NCI-H2029 treated with DMSO at 0.1 percent for 48 hours (cell line): ENCODE results near the gene ATRNL1.
"Not testable (repeated sequence)": the region's sequence is repeated elsewhere in the genome, so short reads cannot be mapped to it uniquely, and the experiment has no call there.

Experiments
- DNase-seq: peaks from one replicate; lab custom pipeline; 2025; lab: John Stamatoyannopoulos, UW

ATRNL1 gene

GRCh38 chr10:115432188-115432819 lies 339.1 kb downstream of the ATRNL1 start:
- DNase-seq: peak; percentile 15

GRCh38 chr10:115436999-115437398 lies 343.8 kb downstream of the ATRNL1 start:
- no peak for DNase-seq

GRCh38 chr10:115441907-115442545 lies 348.9 kb downstream of the ATRNL1 start:
- DNase-seq: no peak

GRCh38 chr10:115456812-115457211 lies 363.6 kb downstream of the ATRNL1 start:
- DNase-seq: no peak

- DNase-seq: no peak
Observed at GRCh38 chr10:115483294-115483693, 390.1 kb downstream of the ATRNL1 start.

GRCh38 chr10:115491526-115492140 lies 398.5 kb downstream of the ATRNL1 start:
- no peak for DNase-seq

- no peak for DNase-seq
Observed at GRCh38 chr10:115503546-115503945, 410.4 kb downstream of the ATRNL1 start.

- no peak for DNase-seq
Observed at GRCh38 chr10:115514895-115515294, 421.7 kb downstream of the ATRNL1 start.

GRCh38 chr10:115525141-115525540 lies 432.0 kb downstream of the ATRNL1 start:
- DNase-seq: no peak

GRCh38 chr10:115527682-115528081 lies 434.5 kb downstream of the ATRNL1 start:
- DNase-seq: not testable (repeated sequence)

GRCh38 chr10:115536401-115536800 lies 443.2 kb downstream of the ATRNL1 start:
- not testable (repeated sequence) for DNase-seq

GRCh38 chr10:115539142-115539762 lies 446.1 kb downstream of the ATRNL1 start:
- DNase-seq: no peak

- no peak for DNase-seq
Observed at GRCh38 chr10:115555887-115556402, 462.8 kb downstream of the ATRNL1 start.

GRCh38 chr10:115558252-115558651 lies 465.1 kb downstream of the ATRNL1 start:
- no peak for DNase-seq

GRCh38 chr10:115566867-115567266 lies 473.7 kb downstream of the ATRNL1 start:
- peak; percentile 1 for DNase-seq

GRCh38 chr10:115572740-115573455 lies 479.7 kb downstream of the ATRNL1 start:
- DNase-seq: no peak

GRCh38 chr10:115580239-115580638 lies 487.1 kb downstream of the ATRNL1 start:
- no peak for DNase-seq

- DNase-seq: no peak
Observed at GRCh38 chr10:115593060-115593459, 499.9 kb downstream of the ATRNL1 start.

GRCh38 chr10:115604627-115605026 lies 511.5 kb downstream of the ATRNL1 start:
- DNase-seq: no peak

GRCh38 chr10:115606086-115606485 lies 512.9 kb downstream of the ATRNL1 start:
- no peak for DNase-seq

GRCh38 chr10:115606741-115607140 lies 513.6 kb downstream of the ATRNL1 start:
- DNase-seq: no peak

- DNase-seq: no peak
Observed at GRCh38 chr10:115624448-115624847, 531.3 kb downstream of the ATRNL1 start.
